Lower lobe of right lung (tissue), 2 donors: ENCODE measurements around the gene INPP5B. TPM values are rescaled to one million over a fixed set of nuclear protein-coding genes. Genes with fewer than 3 reads are reported as not detected.

ENCODE experiments used
- ATAC-seq, 2 donors: fragments of 200-7000 bp; cut with Tn5 transposase; one replicate each; pipeline ENCODE4 v1.9.1; 2020 to 2022; ENCODE audit warnings: mild to moderate bottlenecking in 2 of 2, moderate library complexity in 2 of 2
- DNase-seq: peaks from one replicate; pipeline ENCODE4 v3.0.0-alpha.2; 2020
- H3K27ac ChIP-seq: fragments of 200-600 bp; one replicate; pipeline ENCODE4 v1.8.0; 2022
- H3K27me3 ChIP-seq: fragments of 200-600 bp; one replicate; pipeline ENCODE4 v1.8.0; 2022; ENCODE audit warnings: low read depth
- H3K36me3 ChIP-seq: fragments of 200-600 bp; one replicate; pipeline ENCODE4 v1.8.0; 2022; ENCODE audit warnings: mild to moderate bottlenecking
- H3K4me1 ChIP-seq: fragments of 200-600 bp; one replicate; pipeline ENCODE4 v1.8.0; 2022
- H3K4me3 ChIP-seq: fragments of 200-600 bp; one replicate; pipeline ENCODE4 v1.8.0; 2022; ENCODE audit warnings: mild to moderate bottlenecking
- H3K9me3 ChIP-seq: fragments of 200-600 bp; one replicate; pipeline ENCODE4 v1.8.0; 2022
- CTCF ChIP-seq: fragments of 200-600 bp; IDR thresholded peaks from one replicate; pipeline ENCODE4 v1.8.0; 2022; ENCODE audit warnings: antibody characterized with exemption, mild to moderate bottlenecking
- intact Hi-C: fragments of 100-400 bp; cut with DNase I; formaldehyde crosslinking; loops from one replicate; pipeline ENCODE4 v1.11.0; 2022
- total RNA-seq: library from RNA; stranded (reverse); fragmentation: NEBNext Ultra II Directional; extraction: Animal tissue kit (Norgen Biotek cat#: 25700); gene quantifications from one replicate; pipeline ENCODE4 v1.2.1, GENCODE V29; 2021
- donor health status: DM: no; HTN: yes; CAD: no; lungs with severe emphysema.

Gene INPP5B
- total RNA-seq, 1 donor from 2014 or later: 42.5 TPM

GRCh38 chr1:37878071-37878470 lies 68.8 kb downstream of the INPP5B start:
- H3K4me3 ChIP-seq: no peak overlapping the region
- H3K36me3 ChIP-seq: peaks cover 96% of the 10 kb centered on the region
- no peaks in the 10 kb centered on the region for H3K27me3 ChIP-seq
- ATAC-seq (no peak), DNase-seq (no peak)
- intact Hi-C loops: no loop called here
- H3K9me3 ChIP-seq: no peaks in the 10 kb centered on the region
- no peaks in the 10 kb centered on the region for H3K4me1 ChIP-seq
- no peak overlapping the region for H3K27ac ChIP-seq
- TF ChIP-seq CTCF: no peak

- ATAC-seq (no peak), DNase-seq (no peak)
- TF ChIP-seq CTCF: no peak
- H3K4me3 ChIP-seq: no peak overlapping the region
- intact Hi-C loops: no loop called here
- H3K36me3 ChIP-seq: peaks cover 96% of the 10 kb centered on the region
- no peaks in the 10 kb centered on the region for H3K27me3 ChIP-seq
- H3K4me1 ChIP-seq: no peaks in the 10 kb centered on the region
- no peaks in the 10 kb centered on the region for H3K9me3 ChIP-seq
- no peak overlapping the region for H3K27ac ChIP-seq
These were observed 71.0 kb downstream of the INPP5B start for GRCh38 chr1:37875833-37876232.

GRCh38 chr1:37872692-37873091 lies 74.2 kb downstream of the INPP5B start:
- no peaks in the 10 kb centered on the region for H3K9me3 ChIP-seq
- TF ChIP-seq CTCF: no peak
- no peak overlapping the region for H3K27ac ChIP-seq
- H3K4me1 ChIP-seq: no peaks in the 10 kb centered on the region
- no peak overlapping the region for H3K4me3 ChIP-seq
- no peaks in the 10 kb centered on the region for H3K27me3 ChIP-seq
- intact Hi-C loops: no loop called here
- ATAC-seq (no peak), DNase-seq (no peak)
- H3K36me3 ChIP-seq: peaks cover 97% of the 10 kb centered on the region

- no peaks in the 10 kb centered on the region for H3K9me3 ChIP-seq
- peaks cover 98% of the 10 kb centered on the region for H3K36me3 ChIP-seq
- intact Hi-C loops: no loop called here
- no peak for TF ChIP-seq CTCF
- H3K4me3 ChIP-seq: no peak overlapping the region
- no peak for ATAC-seq
- H3K27ac ChIP-seq: no peak overlapping the region
- H3K27me3 ChIP-seq: no peaks in the 10 kb centered on the region
- H3K4me1 ChIP-seq: no peaks in the 10 kb centered on the region
- no peak for DNase-seq
These were observed 78.4 kb downstream of the INPP5B start for GRCh38 chr1:37868466-37868865.

GRCh38 chr1:37867784-37868183 lies 79.1 kb downstream of the INPP5B start:
- TF ChIP-seq CTCF: no peak
- Histone ChIP-seq H3K27me3 (no peaks in the 10 kb centered on the region), H3K36me3 (peaks cover 98% of the 10 kb centered on the region), H3K9me3 (no peaks in the 10 kb centered on the region), H3K4me1 (no peaks in the 10 kb centered on the region), H3K4me3 (no peak overlapping the region), H3K27ac (no peak overlapping the region)
- intact Hi-C loops: no loop called here
- DNase-seq (no peak), ATAC-seq (no peak)

- Histone ChIP-seq H3K4me3 (no peak overlapping the region), H3K27me3 (no peaks in the 10 kb centered on the region), H3K36me3 (peaks cover 98% of the 10 kb centered on the region), H3K4me1 (no peaks in the 10 kb centered on the region), H3K9me3 (no peaks in the 10 kb centered on the region), H3K27ac (no peak overlapping the region)
- no peak for ATAC-seq
- intact Hi-C loops: no loop called here
- DNase-seq: no peak
- no peak for TF ChIP-seq CTCF
These were observed 80.4 kb downstream of the INPP5B start for GRCh38 chr1:37866491-37866890.
